ENCODE measurements around the gene OR2AG2.
A peak's percentile ranks its signal among the peaks of the same experiment; 100 is the strongest.
"Not testable (repeated sequence)": the region's sequence is repeated elsewhere in the genome, so short reads cannot be mapped to it uniquely, and the experiment has no call there.

OR2AG2 gene

GRCh38 chr11:6771926-6772893 lies at the start of gene OR2AG2:
Gene OR2AG2, minus strand, starts transcription at chr11:6771976. Its CDS starts 3,019 bp downstream, at chr11:6768957.
- peak; percentile 70 for DNase-seq (ENCODE audit: low spot score)

GRCh38 chr11:6818967-6819366 lies 47.2 kb upstream of the OR2AG2 start:
- DNase-seq (ENCODE audit: low spot score) = no peak

GRCh38 chr11:6817694-6818093 lies 45.9 kb upstream of the OR2AG2 start:
- DNase-seq (ENCODE audit: low spot score) = no peak

- no peak for DNase-seq (ENCODE audit: low spot score)
Measured at GRCh38 chr11:6813656-6814055, 41.9 kb upstream of the OR2AG2 start.

- DNase-seq (ENCODE audit: low spot score) = peak; percentile 77
Measured at GRCh38 chr11:6812390-6813005, 40.7 kb upstream of the OR2AG2 start.

- DNase-seq (ENCODE audit: low spot score) = not testable (repeated sequence)
Measured at GRCh38 chr11:6801075-6801474, 29.3 kb upstream of the OR2AG2 start.

- DNase-seq (ENCODE audit: low spot score) = no peak
Measured at GRCh38 chr11:6799402-6799801, 27.6 kb upstream of the OR2AG2 start, which contains the start of gene OR6A2. Gene OR6A2, minus strand, starts transcription at chr11:6799689. Its CDS starts 3,981 bp downstream, at chr11:6795708.

GRCh38 chr11:6794639-6795038 lies 22.9 kb upstream of the OR2AG2 start:
- DNase-seq (ENCODE audit: low spot score) = no peak

GRCh38 chr11:6790546-6790945 lies 18.8 kb upstream of the OR2AG2 start:
- DNase-seq (ENCODE audit: low spot score) = no peak

- no peak for DNase-seq (ENCODE audit: low spot score)
Measured at GRCh38 chr11:6782720-6783119, 10.9 kb upstream of the OR2AG2 start, which contains the start of gene OR2AG1. Gene OR2AG1, plus strand, starts transcription at chr11:6783020. Its CDS starts 2,018 bp downstream, at chr11:6785038.

- no peak for DNase-seq (ENCODE audit: low spot score)
Measured at GRCh38 chr11:6780829-6781228, 9.1 kb upstream of the OR2AG2 start.

GRCh38 chr11:6778518-6778917 lies 6.7 kb upstream of the OR2AG2 start:
- DNase-seq (ENCODE audit: low spot score) = no peak

- peak; percentile 75 for DNase-seq (ENCODE audit: low spot score)
Measured at GRCh38 chr11:6757373-6757967, 14.3 kb downstream of the OR2AG2 start.

GRCh38 chr11:6755953-6756347 lies 15.8 kb downstream of the OR2AG2 start:
- DNase-seq (ENCODE audit: low spot score) = no peak

- peak; percentile 62 for DNase-seq (ENCODE audit: low spot score)
Measured at GRCh38 chr11:6755303-6755952, 16.3 kb downstream of the OR2AG2 start.

GRCh38 chr11:6747097-6747668 lies 24.6 kb downstream of the OR2AG2 start:
- DNase-seq (ENCODE audit: low spot score) = no peak

- no peak for DNase-seq (ENCODE audit: low spot score)
Measured at GRCh38 chr11:6746626-6747025, 25.1 kb downstream of the OR2AG2 start.

- peak; percentile 50 for DNase-seq (ENCODE audit: low spot score)
Measured at GRCh38 chr11:6746086-6746618, 25.6 kb downstream of the OR2AG2 start.

GRCh38 chr11:6745465-6746015 lies 26.2 kb downstream of the OR2AG2 start:
- DNase-seq (ENCODE audit: low spot score) = no peak

GRCh38 chr11:6745018-6745417 lies 26.8 kb downstream of the OR2AG2 start:
- no peak for DNase-seq (ENCODE audit: low spot score)

- no peak for DNase-seq (ENCODE audit: low spot score)
Measured at GRCh38 chr11:6742260-6742659, 29.5 kb downstream of the OR2AG2 start.

Data from NAMALWA (cell line).